ENCODE results near the gene TMA7.

The TMA7 gene

DNA sequence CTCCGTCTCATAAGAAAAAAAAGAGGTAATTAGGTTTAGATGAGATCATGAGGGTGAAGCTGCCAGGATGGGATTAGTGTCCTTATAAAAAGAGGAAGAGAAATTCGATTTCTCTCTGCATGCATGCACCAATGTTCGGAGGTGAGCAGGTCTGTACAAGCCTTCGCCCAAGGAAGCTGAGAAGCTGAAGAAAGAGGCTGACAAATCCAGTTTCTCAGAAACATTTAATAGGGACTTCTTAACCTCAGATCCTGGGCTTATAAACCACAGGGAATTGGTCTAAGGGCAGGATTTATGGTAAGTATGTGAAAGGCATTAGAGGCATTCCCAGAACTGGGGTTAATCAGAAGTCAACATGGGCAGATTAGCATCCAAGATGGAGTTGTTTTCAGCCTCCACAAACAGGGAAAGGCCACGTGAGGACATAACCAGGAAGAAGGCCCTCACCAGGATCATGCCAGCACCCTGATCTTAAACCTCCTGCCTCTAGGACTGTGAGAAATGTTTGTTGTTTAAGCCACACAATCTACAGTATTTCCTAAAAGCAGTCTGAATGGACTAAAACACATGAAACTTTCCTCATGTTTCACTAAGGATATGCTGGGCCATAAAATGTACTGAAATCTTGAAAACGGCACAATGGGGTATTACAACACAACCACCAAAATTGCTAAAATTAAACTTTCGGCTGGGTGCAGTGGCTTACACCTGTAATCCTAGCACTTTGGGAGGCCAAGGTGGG is 52.6 kb downstream of the TMA7 start:
- Histone ChIP-seq H3K9ac (ENCODE audit: low read depth, low read length, poor library complexity, severe bottlenecking) (no peak overlapping the region), H3K79me2 (ENCODE audit: insufficient read depth, low read length) (no peaks in the 10 kb centered on the region), H4K20me1 (ENCODE audit: insufficient read depth, low read length, poor library complexity, severe bottlenecking) (no peaks in the 10 kb centered on the region), H3K4me3 (ENCODE audit: low read length, poor library complexity, severe bottlenecking) (no peak overlapping the region), H3K9me2 (replicated peaks; ENCODE audit: low read depth, low read length) (no peaks in the 10 kb centered on the region), H3K4me2 (ENCODE audit: low read depth, low read length, poor library complexity, severe bottlenecking) (no peak overlapping the region), H2AFZ (ENCODE audit: low read length) (no peak overlapping the region), H3F3A (ENCODE audit: low read depth) (no peaks in the 10 kb centered on the region), H3K4me1 (ENCODE audit: insufficient read depth, low read length, poor library complexity, severe bottlenecking) (no peaks in the 10 kb centered on the region), H3K36me3 (ENCODE audit: insufficient read depth, low read length) (no peaks in the 10 kb centered on the region), H3K27me3 (ENCODE audit: insufficient read depth, low read length, poor library complexity, severe bottlenecking) (no peaks in the 10 kb centered on the region), H3K9me3 (ENCODE audit: insufficient read depth, low read depth, low read length) (no peaks in the 10 kb centered on the region)
- TF ChIP-seq EZH2phosphoT487 (IDR thresholded peaks at IDR 0.05; ENCODE audit: borderline replicate concordance) (no peak), CTCF (conservative IDR thresholded peaks at IDR 0.05; ENCODE audit: low read length) (no peak)

DNA sequence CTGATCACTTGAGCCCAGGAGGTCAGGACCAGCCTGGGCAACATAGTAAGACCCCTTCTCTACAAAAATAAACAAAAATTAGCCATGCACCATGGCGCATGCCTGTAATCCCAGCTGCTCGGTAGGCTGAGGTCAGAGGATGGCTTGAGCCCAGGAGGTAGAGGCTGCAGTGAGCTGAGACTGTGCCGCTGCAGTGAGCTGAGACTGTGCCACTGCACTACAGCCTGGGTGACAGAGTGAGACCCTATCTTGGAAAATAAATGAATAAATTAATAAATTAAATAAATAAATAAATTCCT is 53.1 kb downstream of the TMA7 start:
- H3K27me3 ChIP-seq (ENCODE audit: insufficient read depth, low read length, poor library complexity, severe bottlenecking), result no peaks in the 10 kb centered on the region
- H3K4me3 ChIP-seq (ENCODE audit: low read length, poor library complexity, severe bottlenecking), result no peak overlapping the region
- H3K36me3 ChIP-seq (ENCODE audit: insufficient read depth, low read length), result no peaks in the 10 kb centered on the region
- no peak overlapping the region for H3K9ac ChIP-seq (ENCODE audit: low read depth, low read length, poor library complexity, severe bottlenecking)
- H2AFZ ChIP-seq (ENCODE audit: low read length), result no peak overlapping the region
- H4K20me1 ChIP-seq (ENCODE audit: insufficient read depth, low read length, poor library complexity, severe bottlenecking), result no peaks in the 10 kb centered on the region
- no peaks in the 10 kb centered on the region for H3K9me3 ChIP-seq (ENCODE audit: insufficient read depth, low read depth, low read length)
- H3K4me1 ChIP-seq (ENCODE audit: insufficient read depth, low read length, poor library complexity, severe bottlenecking), result no peaks in the 10 kb centered on the region
- no peak overlapping the region for H3K4me2 ChIP-seq (ENCODE audit: low read depth, low read length, poor library complexity, severe bottlenecking)
- H3K79me2 ChIP-seq (ENCODE audit: insufficient read depth, low read length), result no peaks in the 10 kb centered on the region
- no peaks in the 10 kb centered on the region for H3K9me2 ChIP-seq (replicated peaks; ENCODE audit: low read depth, low read length)
- no peak for TF ChIP-seq EZH2phosphoT487 (IDR thresholded peaks at IDR 0.05; ENCODE audit: borderline replicate concordance)
- no peak for TF ChIP-seq CTCF (conservative IDR thresholded peaks at IDR 0.05; ENCODE audit: low read length)
- H3F3A ChIP-seq (ENCODE audit: low read depth), result no peaks in the 10 kb centered on the region
